ENCODE results near the gene POLR2B. TPM values are rescaled to one million over a fixed set of nuclear protein-coding genes. Genes with fewer than 3 reads are reported as not detected.

POLR2B gene
- total RNA-seq, 1 experiment from 2014 or later, result 115 TPM

DNA sequence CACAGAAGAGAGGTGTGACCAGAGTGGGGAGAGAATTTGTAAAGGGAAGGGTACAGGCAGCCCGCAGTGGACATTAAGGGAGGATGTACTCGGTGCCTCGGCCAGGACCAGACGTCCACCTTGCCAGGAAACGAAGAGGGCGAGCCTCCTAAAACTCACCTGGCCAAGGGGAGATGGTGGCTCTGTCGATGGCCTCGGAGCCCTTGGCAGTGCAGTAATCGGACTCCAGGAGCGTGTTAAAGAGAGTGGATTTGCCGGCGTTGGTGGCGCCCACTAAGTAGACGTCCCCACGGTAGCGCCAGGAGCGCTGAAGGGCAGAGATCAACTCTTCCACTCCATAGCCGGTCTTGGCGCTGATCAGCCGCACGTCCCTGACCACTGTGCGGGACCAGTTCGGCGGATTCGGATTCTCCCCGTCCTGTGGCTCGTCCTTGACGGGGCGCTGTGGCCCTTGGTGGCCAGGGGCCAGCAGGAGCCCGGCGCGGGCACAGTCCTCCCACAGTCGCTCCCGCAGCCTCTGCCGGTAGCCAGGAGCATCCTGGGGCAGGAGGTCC is 2.3 kb upstream of the POLR2B start:
- Mint-ChIP-seq H3K4me1 (ENCODE audit: low read depth, unreplicated experiment) (peaks cover under 1% of the 10 kb centered on the region), H3K4me3 (ENCODE audit: unreplicated experiment) (peak overlapping the region; percentile 99), H3K27me3 (ENCODE audit: insufficient read depth, unreplicated experiment) (no peaks in the 10 kb centered on the region), H3K9me3 (ENCODE audit: unreplicated experiment) (peaks cover 12% of the 10 kb centered on the region), H3K36me3 (ENCODE audit: insufficient read depth, unreplicated experiment) (peaks cover 60% of the 10 kb centered on the region), H3K27ac (ENCODE audit: unreplicated experiment) (peak overlapping the region; percentile 69)
- H3K4me3 ChIP-seq (ENCODE audit: low read depth, low read length), result peak overlapping the region; percentile 94
- POLR2A ChIA-PET, result no interaction called here
- peaks cover 4% of the 10 kb centered on the region for H3K36me3 ChIP-seq (ENCODE audit: control insufficient read depth, insufficient read depth, low read length)
- no peak for TF ChIP-seq CTCF (IDR thresholded peaks at IDR 0.05; ENCODE audit: insufficient read depth in 1 of 2, low read depth in 1 of 2, low read length in 1 of 2, severe bottlenecking in 1 of 2, unreplicated experiment in 1 of 2)
- CTCF ChIA-PET, result interaction anchor here (0.6 to 1.6 kb wide), 3 partner anchors 62 to 215 kb away, joined by 3 to 13 read pairs (median 3); partner anchors contain the start of gene REST
- DNase-seq, result no peak
- no peaks in the 10 kb centered on the region for H3K4me1 ChIP-seq
- H3K27me3 ChIP-seq (replicated peaks; ENCODE audit: control insufficient read depth, insufficient read depth, low read length), result no peaks in the 10 kb centered on the region
- intact Hi-C loops (cut with micrococcal nuclease; ENCODE audit: unreplicated experiment), result no loop called here
- BruUV-seq (replicated peaks), result no TSS peak
- 0 out of 2 replicates have a peak, but pooled peaks cover 6% of the 10 kb centered on the region for H3K9me3 ChIP-seq

DNA sequence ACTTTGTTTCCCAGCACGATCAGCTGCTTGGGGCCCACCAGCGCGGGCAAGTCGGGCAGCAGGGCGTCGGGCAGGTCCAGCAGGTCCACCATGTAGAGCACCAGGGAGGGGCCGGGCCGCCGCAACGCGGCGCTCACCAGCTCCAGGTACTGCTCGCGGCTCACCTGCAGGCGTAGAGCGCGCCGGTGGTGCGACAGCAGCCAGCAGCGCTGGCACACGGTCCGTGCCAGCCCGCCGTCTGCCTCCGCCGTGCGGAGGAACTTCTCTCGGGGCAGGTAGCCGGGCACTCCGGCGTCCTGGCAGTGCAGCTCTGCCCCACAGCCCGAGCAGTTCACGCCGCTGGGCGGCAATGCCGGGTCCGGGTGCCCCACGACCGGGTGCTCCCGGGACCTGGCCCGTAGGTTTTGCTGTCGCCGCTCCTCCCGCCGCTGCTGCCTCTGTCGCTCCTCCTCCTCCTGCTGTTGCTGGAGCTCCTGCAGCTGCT is 1.8 kb upstream of the POLR2B start:
- H3K4me3 ChIP-seq (ENCODE audit: low read depth, low read length), result peak overlapping the region; percentile 94
- CTCF ChIA-PET, result interaction anchor here (0.6 to 1.6 kb wide), 4 partner anchors 14 to 214 kb away, joined by 3 to 13 read pairs (median 3); partner anchors contain the start of gene REST
- Mint-ChIP-seq H3K36me3 (ENCODE audit: insufficient read depth, unreplicated experiment) (peaks cover 62% of the 10 kb centered on the region), H3K9me3 (ENCODE audit: unreplicated experiment) (peaks cover 12% of the 10 kb centered on the region), H3K27me3 (ENCODE audit: insufficient read depth, unreplicated experiment) (no peaks in the 10 kb centered on the region), H3K27ac (ENCODE audit: unreplicated experiment) (peak overlapping the region; percentile 98), H3K4me1 (ENCODE audit: low read depth, unreplicated experiment) (peaks cover 6% of the 10 kb centered on the region), H3K4me3 (ENCODE audit: unreplicated experiment) (peak overlapping the region; percentile 99)
- TF ChIP-seq CTCF (IDR thresholded peaks at IDR 0.05; ENCODE audit: insufficient read depth in 1 of 2, low read depth in 1 of 2, low read length in 1 of 2, severe bottlenecking in 1 of 2, unreplicated experiment in 1 of 2), result no peak
- peaks cover 4% of the 10 kb centered on the region for H3K36me3 ChIP-seq (ENCODE audit: control insufficient read depth, insufficient read depth, low read length)
- TSS peak; percentile 30 for BruUV-seq (replicated peaks)
- no peaks in the 10 kb centered on the region for H3K27me3 ChIP-seq (replicated peaks; ENCODE audit: control insufficient read depth, insufficient read depth, low read length)
- no peaks in the 10 kb centered on the region for H3K4me1 ChIP-seq
- POLR2A ChIA-PET, result interaction anchor here (0.5 to 1.1 kb wide), 6 partner anchors 26 to 590 kb away, joined by 4 to 10 read pairs (median 4); partner anchors contain the start of genes AASDH, PAICS and PPAT
- H3K9me3 ChIP-seq, result 0 out of 2 replicates have a peak, but pooled peaks cover 6% of the 10 kb centered on the region
- DNase-seq, result peak; percentile 76 to 83
- intact Hi-C loops (cut with micrococcal nuclease; ENCODE audit: unreplicated experiment), result loop anchor here (1.0 kb wide), 1 partner anchor 69 kb away; no protein-coding TSS in a partner anchor

- ChIA-PET CTCF (interaction anchor here (0.6 to 1.6 kb wide), 4 partner anchors 15 to 222 kb away, joined by 3 to 13 read pairs (median 6); partner anchors contain the start of gene REST), POLR2A (interaction anchor here (0.5 to 1.9 kb wide), 10 partner anchors 12 to 590 kb away, joined by 3 to 10 read pairs (median 4); partner anchors contain the start of genes AASDH, PAICS and PPAT)
- Mint-ChIP-seq H3K4me1 (ENCODE audit: low read depth, unreplicated experiment) (peaks cover 9% of the 10 kb centered on the region), H3K27ac (ENCODE audit: unreplicated experiment) (peak within 1 kb of the TSS; percentile 98), H3K9me3 (ENCODE audit: unreplicated experiment) (peaks cover 12% of the 10 kb centered on the region), H3K36me3 (ENCODE audit: insufficient read depth, unreplicated experiment) (peaks cover 59% of the 10 kb centered on the region), H3K4me3 (ENCODE audit: unreplicated experiment) (peak within 1 kb of the TSS; percentile 99), H3K27me3 (ENCODE audit: insufficient read depth, unreplicated experiment) (no peaks in the 10 kb centered on the region)
- H3K9me3 ChIP-seq, result 0 out of 2 replicates have a peak, but pooled peaks cover 6% of the 10 kb centered on the region
- no peak for TF ChIP-seq CTCF (IDR thresholded peaks at IDR 0.05; ENCODE audit: insufficient read depth in 1 of 2, low read depth in 1 of 2, low read length in 1 of 2, severe bottlenecking in 1 of 2, unreplicated experiment in 1 of 2)
- no peaks in the 10 kb centered on the region for H3K27me3 ChIP-seq (replicated peaks; ENCODE audit: control insufficient read depth, insufficient read depth, low read length)
- peaks cover 1% of the 10 kb centered on the region for H3K36me3 ChIP-seq (ENCODE audit: control insufficient read depth, insufficient read depth, low read length)
- peak within 1 kb of the TSS; percentile 94 for H3K4me3 ChIP-seq (ENCODE audit: low read depth, low read length)
- no TSS peak for BruUV-seq (replicated peaks)
- DNase-seq, result peak; percentile 97
- no peaks in the 10 kb centered on the region for H3K4me1 ChIP-seq
- intact Hi-C loops (cut with micrococcal nuclease; ENCODE audit: unreplicated experiment), result loop anchor here (1.0 kb wide), 1 partner anchor 69 kb away; no protein-coding TSS in a partner anchor
These were observed 1.2 kb upstream of the POLR2B start, which contains the start of gene NOA1 for GRCh38 chr4:56977321-56978012. Gene NOA1, minus strand, starts transcription at chr4:56977606. Its CDS starts 21 bp downstream, at chr4:56977585.

All from Caco-2 (cell line).